T-helper 22 cell (primary cell): ENCODE measurements around the gene MACROD1.
"Not testable (repeated sequence)": the region's sequence is repeated elsewhere in the genome, so short reads cannot be mapped to it uniquely, and the experiment has no call there.

Experiments
- DNase-seq: peaks from one replicate; pipeline ENCODE4 v3.0.0-alpha.2; 2020; ENCODE audit warnings: low read depth

Gene MACROD1

GRCh38 chr11:63997801-63998337 is 168.0 kb downstream of the MACROD1 start:
- no peak for DNase-seq

GRCh38 chr11:63997104-63997700 is 168.7 kb downstream of the MACROD1 start:
- DNase-seq = no peak

GRCh38 chr11:63996512-63996911 is 169.4 kb downstream of the MACROD1 start:
- DNase-seq = no peak

GRCh38 chr11:63993993-63994392 is 171.9 kb downstream of the MACROD1 start:
- no peak for DNase-seq

- no peak for DNase-seq
Measured at GRCh38 chr11:63993100-63993499, 172.8 kb downstream of the MACROD1 start.

GRCh38 chr11:63991558-63991957 is 174.4 kb downstream of the MACROD1 start:
- no peak for DNase-seq

- no peak for DNase-seq
Measured at GRCh38 chr11:63986932-63987513, 178.9 kb downstream of the MACROD1 start.

- peak; percentile 81 for DNase-seq
Measured at GRCh38 chr11:63986156-63986931, 179.6 kb downstream of the MACROD1 start, which contains the start of gene OTUB1. OTUB1 (plus strand) TSS chr11:63986438; CDS start chr11:63986457, 19 bp downstream.

GRCh38 chr11:63985812-63986155 is 180.1 kb downstream of the MACROD1 start:
- peak; percentile 46 for DNase-seq

- no peak for DNase-seq
Measured at GRCh38 chr11:63979426-63979825, 186.5 kb downstream of the MACROD1 start.

GRCh38 chr11:63978551-63979239 is 187.2 kb downstream of the MACROD1 start:
- no peak for DNase-seq

- peak; percentile 95 for DNase-seq
Measured at GRCh38 chr11:63974259-63975143, 191.4 kb downstream of the MACROD1 start, which contains the start of gene COX8A. COX8A (plus strand) TSS chr11:63974620; CDS start chr11:63974681, 61 bp downstream.

- not testable (repeated sequence) for DNase-seq
Measured at GRCh38 chr11:63973912-63974258, 192.0 kb downstream of the MACROD1 start.

- no peak for DNase-seq
Measured at GRCh38 chr11:63970902-63971301, 195.0 kb downstream of the MACROD1 start.

- no peak for DNase-seq
Measured at GRCh38 chr11:63969461-63969860, 196.5 kb downstream of the MACROD1 start.

GRCh38 chr11:63966444-63966843 is 199.5 kb downstream of the MACROD1 start:
- no peak for DNase-seq

- DNase-seq = not testable (repeated sequence)
Measured at GRCh38 chr11:63963895-63964294, 202.0 kb downstream of the MACROD1 start.

- no peak for DNase-seq
Measured at GRCh38 chr11:63961608-63962412, 204.1 kb downstream of the MACROD1 start.

- DNase-seq = no peak
Measured at GRCh38 chr11:63958008-63958407, 207.9 kb downstream of the MACROD1 start.

GRCh38 chr11:63952570-63952969 is 213.3 kb downstream of the MACROD1 start:
- no peak for DNase-seq
